ENCODE measurements around the gene CD44.

Gene CD44

GRCh38 chr11:35218956-35219355 lies 80.0 kb downstream of the CD44 start:
- TF ChIP-seq USF1 (IDR thresholded peaks at IDR 0.05) = no peak
- TF ChIP-seq ZBTB7A (IDR thresholded peaks at IDR 0.05; ENCODE audit: low read depth) = no peak
- TF ChIP-seq NFIC (IDR thresholded peaks at IDR 0.05) = no peak
- TF ChIP-seq TCF12 (IDR thresholded peaks at IDR 0.05; ENCODE audit: low read depth) = no peak
- no peak for TF ChIP-seq TAF1 (IDR thresholded peaks at IDR 0.05; ENCODE audit: low read depth)
- no peak for TF ChIP-seq MAX (IDR thresholded peaks at IDR 0.05)
- TF ChIP-seq EP300 (IDR thresholded peaks at IDR 0.05; ENCODE audit: borderline replicate concordance) = no peak
- no peak for TF ChIP-seq YY1 (IDR thresholded peaks at IDR 0.05; ENCODE audit: low read depth)
- TF ChIP-seq RAD21 (IDR thresholded peaks at IDR 0.05; ENCODE audit: low read depth) = no peak
- TF ChIP-seq EGR1 (IDR thresholded peaks at IDR 0.05) = no peak
- TF ChIP-seq REST (IDR thresholded peaks at IDR 0.05; ENCODE audit: low read depth) = no peak
- TF ChIP-seq TEAD4 (IDR thresholded peaks at IDR 0.05) = no peak

GRCh38 chr11:35223371-35223796 lies 84.4 kb downstream of the CD44 start:
- TF ChIP-seq CEBPB (IDR thresholded peaks at IDR 0.05) = no peak
- TF ChIP-seq TEAD4 (IDR thresholded peaks at IDR 0.05) = no peak
- no peak for TF ChIP-seq YY1 (IDR thresholded peaks at IDR 0.05; ENCODE audit: low read depth)
- no peak for TF ChIP-seq TAF1 (IDR thresholded peaks at IDR 0.05; ENCODE audit: low read depth)
- TF ChIP-seq USF1 (IDR thresholded peaks at IDR 0.05) = no peak
- TF ChIP-seq MAX (IDR thresholded peaks at IDR 0.05) = no peak
- no peak for TF ChIP-seq RAD21 (IDR thresholded peaks at IDR 0.05; ENCODE audit: low read depth)
- TF ChIP-seq CREB1 (IDR thresholded peaks at IDR 0.05; ENCODE audit: low read depth) = no peak
- no peak for TF ChIP-seq EP300 (IDR thresholded peaks at IDR 0.05; ENCODE audit: borderline replicate concordance)

GRCh38 chr11:35223991-35224390 lies 85.0 kb downstream of the CD44 start:
- TF ChIP-seq EGR1 (IDR thresholded peaks at IDR 0.05) (no peak), ZBTB7A (IDR thresholded peaks at IDR 0.05; ENCODE audit: low read depth) (no peak), MAX (IDR thresholded peaks at IDR 0.05) (no peak), USF1 (IDR thresholded peaks at IDR 0.05) (no peak), NFIC (IDR thresholded peaks at IDR 0.05) (no peak), TAF1 (IDR thresholded peaks at IDR 0.05; ENCODE audit: low read depth) (no peak), CREB1 (IDR thresholded peaks at IDR 0.05; ENCODE audit: low read depth) (no peak), RAD21 (IDR thresholded peaks at IDR 0.05; ENCODE audit: low read depth) (no peak), CEBPB (IDR thresholded peaks at IDR 0.05) (no peak), TEAD4 (IDR thresholded peaks at IDR 0.05) (no peak), TCF12 (IDR thresholded peaks at IDR 0.05; ENCODE audit: low read depth) (no peak), EP300 (IDR thresholded peaks at IDR 0.05; ENCODE audit: borderline replicate concordance) (no peak)

- TF ChIP-seq EP300 (IDR thresholded peaks at IDR 0.05; ENCODE audit: borderline replicate concordance) (no peak), TEAD4 (IDR thresholded peaks at IDR 0.05) (no peak), USF1 (IDR thresholded peaks at IDR 0.05) (no peak), ZBTB7A (IDR thresholded peaks at IDR 0.05; ENCODE audit: low read depth) (no peak), REST (IDR thresholded peaks at IDR 0.05; ENCODE audit: low read depth) (no peak), YY1 (IDR thresholded peaks at IDR 0.05; ENCODE audit: low read depth) (no peak), RAD21 (IDR thresholded peaks at IDR 0.05; ENCODE audit: low read depth) (no peak), TAF1 (IDR thresholded peaks at IDR 0.05; ENCODE audit: low read depth) (no peak), CREB1 (IDR thresholded peaks at IDR 0.05; ENCODE audit: low read depth) (no peak), TCF12 (IDR thresholded peaks at IDR 0.05; ENCODE audit: low read depth) (no peak), NFIC (IDR thresholded peaks at IDR 0.05) (no peak), FOXM1 (IDR thresholded peaks at IDR 0.05; ENCODE audit: borderline replicate concordance, low read depth) (no peak), CEBPB (IDR thresholded peaks at IDR 0.05) (no peak), EGR1 (IDR thresholded peaks at IDR 0.05) (no peak), MAX (IDR thresholded peaks at IDR 0.05) (no peak)
Measured at GRCh38 chr11:35225946-35226520, 87.1 kb downstream of the CD44 start.

All from Ishikawa (cell line).